GM19455 (cell line): ENCODE data around the gene CBX8.

ENCODE experiments used
- ATAC-seq: cut with Tn5 transposase; IDR thresholded peaks from one replicate; pipeline ENCODE4 v1.9.1; 2021; ENCODE audit not compliant: unreplicated experiment

CBX8 gene

DNA sequence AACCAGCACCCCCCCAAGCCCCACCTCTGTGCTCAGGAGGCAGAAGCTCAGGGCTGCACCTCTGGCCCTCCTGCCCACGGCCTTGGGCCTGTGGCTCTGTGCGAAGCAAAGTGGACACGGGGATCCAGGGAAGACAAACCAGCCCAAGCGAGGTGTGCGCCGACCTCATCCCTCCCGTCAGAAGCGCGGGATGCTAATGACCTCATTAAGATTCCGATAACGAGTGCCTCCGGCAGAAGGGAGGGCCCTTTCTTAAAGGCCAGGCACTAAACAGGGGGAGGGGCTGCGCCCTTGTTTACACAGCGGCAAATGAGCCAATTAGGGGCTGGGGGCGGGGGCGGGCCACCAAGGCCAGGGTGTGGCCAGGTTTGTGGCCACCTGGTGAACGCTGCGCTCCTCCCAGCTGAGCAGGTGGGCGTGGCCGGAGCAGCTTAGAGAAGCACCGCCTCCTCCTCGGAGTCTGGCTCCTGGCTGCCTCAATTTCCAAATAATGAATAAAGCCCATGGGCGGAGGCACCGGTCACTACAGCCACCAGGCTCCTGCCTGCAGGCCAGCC is 39.2 kb upstream of the CBX8 start:
- no peak for ATAC-seq

- ATAC-seq = no peak
These were observed 38.6 kb upstream of the CBX8 start for GRCh38 chr17:79835470-79835899.

DNA sequence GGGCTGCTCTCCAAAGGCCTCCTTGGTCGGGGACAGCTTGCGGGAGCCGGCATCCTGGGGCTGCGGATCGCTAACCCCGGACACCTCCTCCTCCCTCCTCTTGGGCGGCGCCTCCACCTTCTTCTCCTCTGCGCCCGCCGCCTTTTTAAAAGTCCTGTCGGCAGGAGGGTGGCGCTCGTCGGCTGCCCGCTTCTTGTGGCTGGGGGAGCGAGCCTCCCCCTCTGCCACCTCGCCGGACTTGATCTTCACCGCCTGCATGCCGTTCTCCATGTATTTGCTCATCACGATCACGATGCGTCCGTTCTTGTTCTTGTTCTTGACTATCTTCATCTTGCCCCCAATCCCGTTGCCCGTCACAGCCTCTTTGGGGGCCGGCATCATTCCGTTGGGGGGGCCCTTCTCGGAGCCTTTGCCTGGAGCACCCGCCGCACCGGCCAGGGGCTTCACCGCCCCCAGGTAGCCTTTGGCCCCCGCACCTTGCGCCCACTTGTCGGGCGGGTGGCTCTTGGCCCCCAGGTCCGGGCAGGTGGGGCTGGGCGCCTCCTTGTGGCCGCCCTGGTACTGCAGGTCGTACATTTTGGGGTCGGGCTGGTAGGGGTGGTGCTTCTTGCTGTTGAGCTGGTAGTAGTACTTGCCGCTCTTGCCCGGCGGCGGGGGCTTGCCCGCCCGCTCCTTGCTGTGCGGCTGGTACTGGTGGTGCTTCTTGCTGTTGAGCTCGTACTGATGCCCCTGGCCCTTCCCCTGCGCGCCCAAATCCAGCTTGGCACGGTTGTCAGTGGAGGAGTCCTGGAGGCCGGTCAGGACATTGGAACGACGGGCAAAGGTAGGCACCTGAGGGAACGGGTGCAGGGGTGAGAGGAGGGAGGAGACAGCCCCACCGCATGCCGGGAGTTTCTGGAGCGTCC is 37.9 kb upstream of the CBX8 start:
- ATAC-seq = no peak

GRCh38 chr17:79833744-79834564 is 37.1 kb upstream of the CBX8 start:
- ATAC-seq = no peak

GRCh38 chr17:79833110-79833450 is 36.2 kb upstream of the CBX8 start:
- ATAC-seq = no peak

GRCh38 chr17:79832218-79833109 is 35.6 kb upstream of the CBX8 start:
- ATAC-seq = no peak

DNA sequence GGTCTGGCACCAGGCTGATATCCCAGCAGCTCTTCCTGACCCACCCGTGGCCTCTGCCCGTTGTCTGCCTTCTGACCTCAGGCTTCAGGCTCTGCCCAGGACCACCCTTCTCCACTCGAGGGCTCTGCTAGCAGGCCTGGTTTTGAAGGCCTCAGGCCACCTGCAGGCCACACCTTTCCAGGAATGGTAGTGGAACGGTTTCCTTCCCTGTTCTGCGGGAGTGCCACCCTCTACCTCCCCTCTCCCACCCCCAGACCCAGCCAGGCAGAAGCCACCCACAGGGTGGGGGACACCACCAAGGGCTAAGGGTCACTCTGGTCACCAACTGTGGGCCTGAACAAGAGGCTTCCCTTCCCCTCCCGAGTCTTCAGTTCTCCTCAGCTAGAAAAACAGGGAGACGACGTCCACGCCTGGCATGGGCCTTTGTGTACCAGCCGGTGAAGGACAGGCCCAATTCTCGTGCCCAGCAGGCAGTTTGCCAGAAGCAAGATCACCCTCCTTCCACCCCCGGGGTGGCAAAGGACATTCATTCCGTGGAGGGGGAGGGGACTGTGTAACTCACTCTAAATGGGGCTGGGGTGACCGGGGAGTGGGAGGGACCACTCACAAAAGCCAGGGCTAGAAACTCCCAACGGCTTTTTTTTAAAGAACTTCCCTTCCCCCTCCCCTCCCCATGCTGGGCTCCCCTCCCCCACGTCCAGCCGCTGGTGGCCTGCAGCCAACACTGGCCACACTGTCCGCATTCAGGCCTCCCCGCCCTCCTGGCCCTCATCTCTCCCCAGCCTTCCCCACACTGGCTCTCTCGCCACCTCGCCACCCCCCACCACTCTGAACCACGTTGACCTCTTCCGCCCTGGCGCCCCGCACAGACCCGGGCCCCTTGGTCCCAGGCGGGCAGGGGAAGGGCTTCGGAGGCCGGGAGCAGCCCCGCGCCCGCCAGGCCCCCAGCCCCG is 34.7 kb upstream of the CBX8 start:
- no peak for ATAC-seq

GRCh38 chr17:79830763-79831264 is 33.9 kb upstream of the CBX8 start:
- ATAC-seq = no peak

DNA sequence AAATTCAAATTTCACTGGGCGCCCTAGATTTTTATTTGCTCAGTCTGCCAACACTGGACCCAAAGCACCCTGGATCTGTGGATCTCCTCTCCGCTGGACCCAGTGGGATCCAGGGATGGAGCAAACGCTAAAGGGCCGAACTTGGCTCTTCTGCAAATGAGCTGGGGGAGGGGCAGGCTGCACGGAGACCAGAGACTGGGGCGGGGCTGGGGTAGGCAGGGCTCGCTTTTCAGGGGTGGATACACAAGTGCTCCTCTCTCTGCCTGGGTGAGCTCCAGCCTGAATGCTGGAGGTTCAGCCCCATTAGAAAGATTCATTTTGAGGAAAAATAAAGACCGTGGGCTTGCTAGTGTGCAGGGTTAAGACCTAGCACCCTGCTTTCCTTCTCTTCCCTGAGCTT is 33.4 kb upstream of the CBX8 start:
- no peak for ATAC-seq

- ATAC-seq = no peak
These were observed 32.6 kb upstream of the CBX8 start for GRCh38 chr17:79829457-79829856.

DNA sequence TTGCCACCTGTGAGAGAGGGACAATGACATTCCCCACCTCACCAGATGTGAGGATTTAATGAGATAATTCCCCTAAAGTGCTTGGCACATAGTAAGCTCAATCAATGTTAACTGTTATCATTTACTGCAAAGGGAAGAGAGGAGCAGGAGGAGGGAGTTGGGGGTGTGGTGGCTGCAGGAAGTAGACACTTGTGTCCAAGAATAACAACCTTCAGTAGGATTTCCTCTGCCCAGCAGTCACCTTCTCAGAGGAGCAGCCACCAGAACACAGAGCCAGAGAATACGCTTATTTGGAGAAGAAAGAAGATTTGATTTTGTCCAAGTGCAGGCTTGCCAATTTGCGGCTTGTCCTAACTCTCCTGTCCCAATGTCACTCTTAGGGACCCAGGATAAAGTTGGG is 32.1 kb upstream of the CBX8 start:
- ATAC-seq = no peak

DNA sequence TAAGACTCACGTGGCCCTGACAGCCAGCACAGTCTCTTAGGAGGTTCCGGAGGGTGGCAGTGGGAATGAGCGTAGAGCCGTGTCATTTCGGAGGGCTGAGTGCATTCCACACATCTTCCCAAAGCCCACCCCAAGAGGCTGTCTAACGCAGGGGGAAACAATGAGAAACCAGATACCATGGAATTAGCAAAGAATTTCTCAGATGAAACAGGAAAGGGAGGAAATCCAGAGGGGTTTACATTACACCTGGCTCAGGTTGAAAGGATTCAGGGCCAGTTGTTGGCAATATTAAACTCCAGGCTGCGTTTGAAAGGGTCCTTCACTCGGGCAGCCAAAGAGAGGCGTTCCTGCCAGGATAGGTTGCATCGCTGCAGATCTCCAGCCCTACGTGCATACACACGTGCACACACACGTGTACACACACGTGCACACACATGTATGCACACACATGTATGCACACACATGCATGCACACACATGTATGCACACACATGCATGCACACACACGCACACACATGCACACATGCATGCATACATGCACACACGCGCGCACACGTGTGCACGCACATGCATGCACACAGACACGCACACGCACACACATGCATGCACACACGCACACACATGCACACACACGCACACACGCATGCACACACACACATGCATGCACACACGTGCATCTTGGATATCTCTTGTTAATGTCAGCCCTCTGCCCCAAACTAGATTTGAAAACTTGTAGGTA is 30.1 kb upstream of the CBX8 start:
- ATAC-seq = no peak

DNA sequence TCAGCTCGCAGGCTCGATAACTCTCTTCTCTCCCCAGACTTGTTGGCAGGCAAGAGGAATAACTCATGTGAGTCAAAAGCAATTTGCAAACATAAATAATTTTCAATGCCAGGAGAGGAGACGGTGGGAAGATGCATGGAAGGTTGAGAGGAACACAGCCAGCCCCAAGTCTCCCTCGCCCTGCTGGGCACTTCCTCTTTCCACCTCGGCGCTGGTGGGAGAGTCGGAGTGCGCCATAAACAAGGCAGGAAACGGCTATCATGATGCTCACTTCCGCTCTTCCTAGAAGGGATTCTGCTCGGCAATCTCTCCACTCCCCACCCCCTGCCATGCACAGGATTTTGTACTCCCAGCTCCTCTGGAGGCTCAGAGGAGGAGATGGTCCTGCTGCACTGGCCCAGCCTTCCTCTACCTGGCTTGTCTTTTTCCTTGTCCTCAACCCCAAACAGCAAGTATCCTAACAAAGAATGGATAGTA is 29.4 kb upstream of the CBX8 start:
- no peak for ATAC-seq

- no peak for ATAC-seq
These were observed 28.7 kb upstream of the CBX8 start for GRCh38 chr17:79825580-79825921.

DNA sequence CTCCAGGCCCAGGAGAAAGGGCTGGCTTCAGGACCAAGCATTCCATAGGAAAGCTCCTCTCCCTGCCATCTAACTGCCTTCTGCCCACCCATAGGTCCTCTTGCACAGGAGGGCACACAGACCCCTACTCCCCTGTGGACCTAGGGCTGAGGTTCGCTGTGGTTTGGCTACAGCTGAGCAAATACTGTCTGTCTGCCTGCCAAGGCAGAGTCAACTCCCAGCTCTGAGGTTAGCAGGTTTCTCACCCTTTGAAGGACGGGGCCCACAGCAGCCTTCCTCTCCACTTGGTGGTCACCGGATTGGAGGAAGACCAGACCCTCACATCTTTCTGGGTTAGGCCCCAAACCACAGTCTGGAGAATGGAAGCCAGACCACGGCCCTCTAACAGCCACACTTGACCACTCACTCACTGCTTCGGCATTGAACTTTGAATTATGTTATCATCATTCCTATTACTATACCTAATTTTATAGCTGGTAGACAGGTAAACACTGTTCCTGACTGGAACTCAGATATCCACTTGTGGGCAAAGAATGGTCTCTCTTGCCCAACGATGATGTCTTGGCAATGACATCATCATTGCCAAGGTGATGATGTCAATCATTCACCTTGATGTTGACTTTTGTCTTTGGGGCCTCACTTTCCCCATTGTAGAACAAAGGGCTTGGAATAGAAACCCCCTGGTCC is 28.2 kb upstream of the CBX8 start:
- ATAC-seq = no peak

DNA sequence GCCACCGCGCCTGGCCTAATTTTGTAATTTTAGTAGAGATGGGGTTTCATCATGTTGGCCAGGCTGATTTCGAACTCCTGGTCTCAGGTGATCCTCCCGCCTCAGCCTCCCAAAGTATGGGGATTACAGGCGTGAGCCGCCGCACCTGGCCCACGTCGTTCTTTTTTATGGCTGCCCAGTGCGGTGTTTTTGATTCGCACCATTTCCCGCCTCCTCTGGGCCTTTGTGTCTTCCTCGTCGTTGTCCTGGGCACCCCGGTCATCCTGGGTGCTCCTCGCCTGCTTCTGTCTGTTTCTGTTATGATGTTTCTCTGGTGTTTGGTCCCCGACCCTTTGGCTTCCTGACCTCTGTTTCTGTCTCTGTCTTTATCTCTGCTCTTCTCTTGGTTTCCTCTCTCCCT is 27.4 kb upstream of the CBX8 start:
- no peak for ATAC-seq

- ATAC-seq = no peak
These were observed 25.8 kb upstream of the CBX8 start for GRCh38 chr17:79822583-79823124.
